ENCODE measurements around the gene BACE2. TPM values are rescaled to one million over a fixed set of nuclear protein-coding genes. Genes with fewer than 3 reads are reported as not detected.

Gene BACE2
- polyA plus RNA-seq, 2 of the 4 experiments (the other 2 are of a cell fraction) = 15.2 to 26.0 TPM

DNA sequence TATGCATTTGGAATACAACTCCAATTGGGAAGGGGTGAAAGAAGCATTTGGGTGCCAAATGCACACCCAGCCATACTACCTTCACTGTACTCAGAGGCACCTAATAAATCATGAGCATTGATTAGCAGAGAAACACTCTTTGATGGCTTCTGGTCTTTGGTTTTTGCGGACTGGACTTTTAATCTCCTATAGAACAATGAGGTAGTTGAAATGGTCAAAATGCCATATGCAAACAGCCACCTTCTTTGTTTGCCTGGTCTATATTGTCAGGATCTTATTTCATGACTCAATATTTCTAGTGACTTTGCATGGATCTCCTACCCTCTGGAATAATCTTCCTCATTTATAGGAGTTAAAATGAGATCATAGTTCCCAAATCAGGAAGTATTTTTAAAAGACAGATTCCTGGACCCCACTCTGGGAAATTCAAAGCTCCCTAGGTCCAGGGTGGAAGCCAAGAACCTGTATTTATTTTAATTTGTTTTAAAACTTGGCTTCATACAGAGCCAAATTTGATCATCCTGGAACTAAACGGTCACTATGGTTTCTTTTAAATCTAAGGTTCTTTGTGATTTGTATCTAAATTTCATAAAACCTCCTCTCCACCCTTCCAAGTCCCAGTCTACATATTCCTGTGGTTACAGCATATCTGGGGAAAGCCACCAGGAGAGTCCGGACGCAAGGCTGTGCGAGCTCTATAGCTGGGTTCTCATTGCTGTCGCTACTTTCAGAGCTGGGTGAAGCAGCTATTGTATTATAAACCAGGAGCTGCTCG is 157.4 kb downstream of the BACE2 start:
- ChIA-PET POLR2A (no interaction called here), CTCF (interaction anchor here (1.5 kb wide), 1 partner anchor 42 kb away, joined by 5 read pairs; no protein-coding TSS in a partner anchor)
- Histone ChIP-seq H3K4me1 (no peaks in the 10 kb centered on the region), H3K27ac (no peak overlapping the region), H3K9me3 (no peaks in the 10 kb centered on the region), H3K4me2 (no peak overlapping the region), H3K4me3 (no peak overlapping the region)
- WGBS (ENCODE audit: missing lambda C conversion rate) = 68% methylated on average over 7 of the region's 7 CpGs
- FAIRE-seq = no peak
- DNase-seq (ENCODE audit: low read depth in 1 of 2, low spot score in 1 of 2) = no peak
- TF ChIP-seq NFE2L2 (conservative IDR thresholded peaks at IDR 0.05; ENCODE audit: low read length) (no peak), EP300 (IDR thresholded peaks at IDR 0.05) (no peak), CHD2 (IDR thresholded peaks at IDR 0.05; ENCODE audit: low read length, partially characterized antibody) (no peak), ZSCAN20 (CRISPR knock-in tag; IDR thresholded peaks at IDR 0.05) (no peak), KDM5A (IDR thresholded peaks at IDR 0.05) (no peak), EHMT2 (IDR thresholded peaks at IDR 0.05; ENCODE audit: low read depth) (no peak), HOXB13 (CRISPR knock-in tag; IDR thresholded peaks at IDR 0.05; ENCODE audit: low read depth) (no peak)
- no peak for ATAC-seq

DNA sequence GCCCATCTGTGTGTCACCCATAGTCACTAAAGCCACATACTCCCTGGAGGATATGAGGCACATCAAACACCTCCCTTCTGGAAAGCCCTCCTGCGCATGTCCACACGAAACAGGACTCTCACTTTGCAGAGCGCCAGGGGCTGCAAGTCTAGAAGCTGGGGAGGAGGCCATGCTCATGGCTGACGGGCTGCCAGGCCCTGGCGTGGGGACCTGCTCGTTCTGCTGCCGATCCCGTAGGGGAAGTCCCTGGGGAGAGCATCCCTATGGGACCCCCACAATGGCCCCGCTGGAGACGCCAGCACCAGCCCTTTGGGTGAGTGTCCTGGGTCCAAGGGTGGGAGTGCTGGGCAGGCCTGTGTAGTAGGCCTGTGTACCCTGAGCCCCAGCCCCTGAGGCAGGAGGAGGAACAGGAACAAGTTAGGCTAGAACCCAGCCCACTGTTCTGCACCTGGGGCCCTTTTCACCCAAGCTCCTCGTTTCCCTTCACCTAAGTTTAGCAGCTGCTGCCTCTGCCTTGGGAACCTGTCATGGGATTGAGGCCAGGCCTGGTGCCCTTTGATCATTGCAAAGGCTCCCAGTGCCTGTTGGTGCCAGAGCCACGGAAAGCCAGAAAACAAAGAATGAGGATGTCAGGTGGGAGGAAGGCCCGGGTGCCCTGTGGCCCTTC is 158.6 kb downstream of the BACE2 start:
- Histone ChIP-seq H3K9me3 (no peaks in the 10 kb centered on the region), H3K4me2 (no peak overlapping the region), H3K4me3 (no peak overlapping the region), H3K27ac (no peak overlapping the region), H3K4me1 (no peaks in the 10 kb centered on the region)
- POLR2A ChIA-PET = no interaction called here
- DNase-seq (ENCODE audit: low read depth in 1 of 2, low spot score in 1 of 2) = no peak
- FAIRE-seq = no peak
- no peak for ATAC-seq
- CTCF ChIA-PET = interaction anchor here (1.5 kb wide), 1 partner anchor 43 kb away, joined by 5 read pairs; no protein-coding TSS in a partner anchor
- TF ChIP-seq JUN (IDR thresholded peaks at IDR 0.05) (no peak), SREBF2 (IDR thresholded peaks at IDR 0.05) (no peak), KDM1A (IDR thresholded peaks at IDR 0.05; ENCODE audit: low read depth) (no peak), HEYL (CRISPR knock-in tag; IDR thresholded peaks at IDR 0.05) (no peak), FOSB (CRISPR knock-in tag; IDR thresholded peaks at IDR 0.05) (no peak), MAZ (IDR thresholded peaks at IDR 0.05; ENCODE audit: borderline replicate concordance, low read depth, low read length) (no peak), BHLHE40 (IDR thresholded peaks at IDR 0.05; ENCODE audit: low read depth, low read length) (no peak), CEBPB (IDR thresholded peaks at IDR 0.05) (no peak), PHF8 (IDR thresholded peaks at IDR 0.05; ENCODE audit: borderline replicate concordance, low read depth) (no peak), NFE2L2 (conservative IDR thresholded peaks at IDR 0.05; ENCODE audit: low read length) (no peak), RCOR1 (IDR thresholded peaks at IDR 0.05; ENCODE audit: low read depth, low read length) (no peak), FOXS1 (CRISPR knock-in tag; IDR thresholded peaks at IDR 0.05) (no peak), EHMT2 (IDR thresholded peaks at IDR 0.05; ENCODE audit: low read depth) (no peak), POLR2A (IDR thresholded peaks at IDR 0.05; ENCODE audit: low read length) (no peak)
- TF ChIP-seq, protein P1, sequence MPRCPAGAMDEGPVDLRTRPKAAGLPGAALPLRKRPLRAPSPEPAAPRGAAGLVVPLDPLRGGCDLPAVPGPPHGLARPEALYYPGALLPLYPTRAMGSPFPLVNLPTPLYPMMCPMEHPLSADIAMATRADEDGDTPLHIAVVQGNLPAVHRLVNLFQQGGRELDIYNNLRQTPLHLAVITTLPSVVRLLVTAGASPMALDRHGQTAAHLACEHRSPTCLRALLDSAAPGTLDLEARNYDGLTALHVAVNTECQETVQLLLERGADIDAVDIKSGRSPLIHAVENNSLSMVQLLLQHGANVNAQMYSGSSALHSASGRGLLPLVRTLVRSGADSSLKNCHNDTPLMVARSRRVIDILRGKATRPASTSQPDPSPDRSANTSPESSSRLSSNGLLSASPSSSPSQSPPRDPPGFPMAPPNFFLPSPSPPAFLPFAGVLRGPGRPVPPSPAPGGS (IDR thresholded peaks at IDR 0.05) = no peak
- TF ChIP-seq, protein P2, sequence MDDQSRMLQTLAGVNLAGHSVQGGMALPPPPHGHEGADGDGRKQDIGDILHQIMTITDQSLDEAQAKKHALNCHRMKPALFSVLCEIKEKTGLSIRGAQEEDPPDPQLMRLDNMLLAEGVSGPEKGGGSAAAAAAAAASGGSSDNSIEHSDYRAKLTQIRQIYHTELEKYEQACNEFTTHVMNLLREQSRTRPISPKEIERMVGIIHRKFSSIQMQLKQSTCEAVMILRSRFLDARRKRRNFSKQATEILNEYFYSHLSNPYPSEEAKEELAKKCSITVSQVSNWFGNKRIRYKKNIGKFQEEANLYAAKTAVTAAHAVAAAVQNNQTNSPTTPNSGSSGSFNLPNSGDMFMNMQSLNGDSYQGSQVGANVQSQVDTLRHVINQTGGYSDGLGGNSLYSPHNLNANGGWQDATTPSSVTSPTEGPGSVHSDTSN (IDR thresholded peaks at IDR 0.05) = no peak
- TF ChIP-seq, protein P3, sequence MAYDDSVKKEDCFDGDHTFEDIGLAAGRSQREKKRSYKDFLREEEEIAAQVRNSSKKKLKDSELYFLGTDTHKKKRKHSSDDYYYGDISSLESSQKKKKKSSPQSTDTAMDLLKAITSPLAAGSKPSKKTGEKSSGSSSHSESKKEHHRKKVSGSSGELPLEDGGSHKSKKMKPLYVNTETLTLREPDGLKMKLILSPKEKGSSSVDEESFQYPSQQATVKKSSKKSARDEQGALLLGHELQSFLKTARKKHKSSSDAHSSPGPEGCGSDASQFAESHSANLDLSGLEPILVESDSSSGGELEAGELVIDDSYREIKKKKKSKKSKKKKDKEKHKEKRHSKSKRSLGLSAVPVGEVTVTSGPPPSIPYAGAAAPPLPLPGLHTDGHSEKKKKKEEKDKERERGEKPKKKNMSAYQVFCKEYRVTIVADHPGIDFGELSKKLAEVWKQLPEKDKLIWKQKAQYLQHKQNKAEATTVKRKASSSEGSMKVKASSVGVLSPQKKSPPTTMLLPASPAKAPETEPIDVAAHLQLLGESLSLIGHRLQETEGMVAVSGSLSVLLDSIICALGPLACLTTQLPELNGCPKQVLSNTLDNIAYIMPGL (CRISPR knock-in tag; IDR thresholded peaks at IDR 0.05; ENCODE audit: borderline replicate concordance) = no peak
- TF ChIP-seq, protein P4, sequence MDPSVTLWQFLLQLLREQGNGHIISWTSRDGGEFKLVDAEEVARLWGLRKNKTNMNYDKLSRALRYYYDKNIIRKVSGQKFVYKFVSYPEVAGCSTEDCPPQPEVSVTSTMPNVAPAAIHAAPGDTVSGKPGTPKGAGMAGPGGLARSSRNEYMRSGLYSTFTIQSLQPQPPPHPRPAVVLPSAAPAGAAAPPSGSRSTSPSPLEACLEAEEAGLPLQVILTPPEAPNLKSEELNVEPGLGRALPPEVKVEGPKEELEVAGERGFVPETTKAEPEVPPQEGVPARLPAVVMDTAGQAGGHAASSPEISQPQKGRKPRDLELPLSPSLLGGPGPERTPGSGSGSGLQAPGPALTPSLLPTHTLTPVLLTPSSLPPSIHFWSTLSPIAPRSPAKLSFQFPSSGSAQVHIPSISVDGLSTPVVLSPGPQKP (IDR thresholded peaks at IDR 0.05; ENCODE audit: low read depth, low read length) = no peak
- TF ChIP-seq, protein P5, sequence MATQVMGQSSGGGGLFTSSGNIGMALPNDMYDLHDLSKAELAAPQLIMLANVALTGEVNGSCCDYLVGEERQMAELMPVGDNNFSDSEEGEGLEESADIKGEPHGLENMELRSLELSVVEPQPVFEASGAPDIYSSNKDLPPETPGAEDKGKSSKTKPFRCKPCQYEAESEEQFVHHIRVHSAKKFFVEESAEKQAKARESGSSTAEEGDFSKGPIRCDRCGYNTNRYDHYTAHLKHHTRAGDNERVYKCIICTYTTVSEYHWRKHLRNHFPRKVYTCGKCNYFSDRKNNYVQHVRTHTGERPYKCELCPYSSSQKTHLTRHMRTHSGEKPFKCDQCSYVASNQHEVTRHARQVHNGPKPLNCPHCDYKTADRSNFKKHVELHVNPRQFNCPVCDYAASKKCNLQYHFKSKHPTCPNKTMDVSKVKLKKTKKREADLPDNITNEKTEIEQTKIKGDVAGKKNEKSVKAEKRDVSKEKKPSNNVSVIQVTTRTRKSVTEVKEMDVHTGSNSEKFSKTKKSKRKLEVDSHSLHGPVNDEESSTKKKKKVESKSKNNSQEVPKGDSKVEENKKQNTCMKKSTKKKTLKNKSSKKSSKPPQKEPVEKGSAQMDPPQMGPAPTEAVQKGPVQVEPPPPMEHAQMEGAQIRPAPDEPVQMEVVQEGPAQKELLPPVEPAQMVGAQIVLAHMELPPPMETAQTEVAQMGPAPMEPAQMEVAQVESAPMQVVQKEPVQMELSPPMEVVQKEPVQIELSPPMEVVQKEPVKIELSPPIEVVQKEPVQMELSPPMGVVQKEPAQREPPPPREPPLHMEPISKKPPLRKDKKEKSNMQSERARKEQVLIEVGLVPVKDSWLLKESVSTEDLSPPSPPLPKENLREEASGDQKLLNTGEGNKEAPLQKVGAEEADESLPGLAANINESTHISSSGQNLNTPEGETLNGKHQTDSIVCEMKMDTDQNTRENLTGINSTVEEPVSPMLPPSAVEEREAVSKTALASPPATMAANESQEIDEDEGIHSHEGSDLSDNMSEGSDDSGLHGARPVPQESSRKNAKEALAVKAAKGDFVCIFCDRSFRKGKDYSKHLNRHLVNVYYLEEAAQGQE (IDR thresholded peaks at IDR 0.05) = no peak
- WGBS (ENCODE audit: missing lambda C conversion rate) = 43% methylated on average over 7 of the region's 13 CpGs
